Measurements from ENCODE around the gene RAB10. TPM values are rescaled to one million over a fixed set of nuclear protein-coding genes. Genes with fewer than 3 reads are reported as not detected.

RAB10 gene
- total RNA-seq, 1 experiment from 2014 or later: 138 TPM

GRCh38 chr2:26128176-26128575, 94.3 kb downstream of the RAB10 start:
- ChIA-PET CTCF (no interaction called here), POLR2A (ENCODE audit: unreplicated experiment) (interaction anchor here (0.6 kb wide), 1 partner anchor 10 kb away, joined by 5 read pairs; no protein-coding TSS in a partner anchor)
- Histone ChIP-seq H3K4me3 (ENCODE audit: low read length) (no peak overlapping the region), H3K9me3 (ENCODE audit: low read length) (no peaks in the 10 kb centered on the region), H3F3A (ENCODE audit: low read length, unreplicated experiment) (peaks cover 1% of the 10 kb centered on the region), H3K79me2 (ENCODE audit: low read length) (peaks cover 25% of the 10 kb centered on the region), H3K27me3 (ENCODE audit: low read length) (no peaks in the 10 kb centered on the region), H3K4me1 (ENCODE audit: insufficient read depth, low read length) (no peaks in the 10 kb centered on the region), H2AFZ (ENCODE audit: low read length) (no peak overlapping the region), H3K27ac (ENCODE audit: low read length) (no peak overlapping the region), H3K9me2 (replicated peaks; ENCODE audit: low read length) (no peaks in the 10 kb centered on the region), H3K9ac (ENCODE audit: low read length) (no peak overlapping the region), H3K36me3 (ENCODE audit: low read depth, low read length) (peaks cover 20% of the 10 kb centered on the region), H4K20me1 (ENCODE audit: low read length) (no peaks in the 10 kb centered on the region), H3K4me2 (ENCODE audit: low read length) (no peak overlapping the region)
- TF ChIP-seq EZH2 (IDR thresholded peaks at IDR 0.05; ENCODE audit: low read length, unreplicated experiment) (no peak), CTCF (conservative IDR thresholded peaks at IDR 0.05; ENCODE audit: low read depth, low read length) (no peak), EZH2phosphoT487 (IDR thresholded peaks at IDR 0.05; ENCODE audit: borderline replicate concordance, low read length) (no peak)
- DNase-seq (no peak), ATAC-seq (peak; percentile 57)
- no TSS peak for BruUV-seq (replicated peaks)
- intact Hi-C loops (cut with micrococcal nuclease): loop anchor here (5.0 kb wide), 1 partner anchor 41 kb away; no protein-coding TSS in a partner anchor

GRCh38 chr2:26130763-26131162, 96.9 kb downstream of the RAB10 start:
- intact Hi-C loops (cut with micrococcal nuclease): no loop called here
- Histone ChIP-seq H3K27ac (ENCODE audit: low read length) (no peak overlapping the region), H3K27me3 (ENCODE audit: low read length) (no peaks in the 10 kb centered on the region), H3K36me3 (ENCODE audit: low read depth, low read length) (peaks cover 27% of the 10 kb centered on the region; the same call in 1 of the 2 replicates), H3K4me2 (ENCODE audit: low read length) (no peak overlapping the region), H4K20me1 (ENCODE audit: low read length) (no peaks in the 10 kb centered on the region), H2AFZ (ENCODE audit: low read length) (no peak overlapping the region), H3K9ac (ENCODE audit: low read length) (no peak overlapping the region), H3K9me3 (ENCODE audit: low read length) (no peaks in the 10 kb centered on the region), H3F3A (ENCODE audit: low read length, unreplicated experiment) (peaks cover 3% of the 10 kb centered on the region), H3K79me2 (ENCODE audit: low read length) (peaks cover 11% of the 10 kb centered on the region; the same call in 1 of the 2 replicates), H3K4me1 (ENCODE audit: insufficient read depth, low read length) (no peaks in the 10 kb centered on the region), H3K9me2 (replicated peaks; ENCODE audit: low read length) (no peaks in the 10 kb centered on the region), H3K4me3 (ENCODE audit: low read length) (no peak overlapping the region)
- BruUV-seq (replicated peaks): no TSS peak
- DNase-seq (no peak), ATAC-seq (no peak)
- POLR2A ChIA-PET (ENCODE audit: unreplicated experiment): no interaction called here
- CTCF ChIA-PET: no interaction called here
- TF ChIP-seq CTCF (conservative IDR thresholded peaks at IDR 0.05; ENCODE audit: low read depth, low read length): no peak
- TF ChIP-seq EZH2 (IDR thresholded peaks at IDR 0.05; ENCODE audit: low read length, unreplicated experiment): no peak
- TF ChIP-seq EZH2phosphoT487 (IDR thresholded peaks at IDR 0.05; ENCODE audit: borderline replicate concordance, low read length): no peak

GRCh38 chr2:26136451-26136850, 102.6 kb downstream of the RAB10 start:
- no peak overlapping the region for H3K4me2 ChIP-seq (ENCODE audit: low read length)
- no peaks in the 10 kb centered on the region; the same call in 1 of the 2 replicates for H3K79me2 ChIP-seq (ENCODE audit: low read length)
- no peak overlapping the region for H3K4me3 ChIP-seq (ENCODE audit: low read length)
- H3K9me2 ChIP-seq (replicated peaks; ENCODE audit: low read length): no peaks in the 10 kb centered on the region
- ATAC-seq (no peak), DNase-seq (no peak)
- no peak for TF ChIP-seq EZH2 (IDR thresholded peaks at IDR 0.05; ENCODE audit: low read length, unreplicated experiment)
- TF ChIP-seq EZH2phosphoT487 (IDR thresholded peaks at IDR 0.05; ENCODE audit: borderline replicate concordance, low read length): no peak
- no peaks in the 10 kb centered on the region for H3K9me3 ChIP-seq (ENCODE audit: low read length)
- peaks cover 3% of the 10 kb centered on the region for H3F3A ChIP-seq (ENCODE audit: low read length, unreplicated experiment)
- H3K36me3 ChIP-seq (ENCODE audit: low read depth, low read length): peaks cover 16% of the 10 kb centered on the region; the same call in 1 of the 2 replicates
- no peak overlapping the region for H2AFZ ChIP-seq (ENCODE audit: low read length)
- no peaks in the 10 kb centered on the region for H4K20me1 ChIP-seq (ENCODE audit: low read length)
- H3K4me1 ChIP-seq (ENCODE audit: insufficient read depth, low read length): no peaks in the 10 kb centered on the region
- POLR2A ChIA-PET (ENCODE audit: unreplicated experiment): no interaction called here
- no peaks in the 10 kb centered on the region for H3K27me3 ChIP-seq (ENCODE audit: low read length)
- H3K27ac ChIP-seq (ENCODE audit: low read length): no peak overlapping the region
- BruUV-seq (replicated peaks): no TSS peak
- no peak overlapping the region for H3K9ac ChIP-seq (ENCODE audit: low read length)
- intact Hi-C loops (cut with micrococcal nuclease): no loop called here
- CTCF ChIA-PET: no interaction called here
